GM19463 (cell line): ENCODE measurements around the gene ARHGAP45.

ENCODE experiments used
- ATAC-seq: cut with Tn5 transposase; IDR thresholded peaks from one replicate; pipeline ENCODE4 v1.9.1; 2021; ENCODE audit warnings: mild to moderate bottlenecking, moderate library complexity; ENCODE audit not compliant: unreplicated experiment

Gene ARHGAP45

GRCh38 chr19:1053176-1054101 lies 13.5 kb upstream of the ARHGAP45 start:
- no peak for ATAC-seq

GRCh38 chr19:1054102-1055027 lies 12.6 kb upstream of the ARHGAP45 start:
- ATAC-seq: no peak

- no peak for ATAC-seq
These were observed 11.9 kb upstream of the ARHGAP45 start for GRCh38 chr19:1055028-1055425.

GRCh38 chr19:1055886-1056620 lies 10.9 kb upstream of the ARHGAP45 start:
- ATAC-seq: no peak

GRCh38 chr19:1057176-1057855 lies 9.7 kb upstream of the ARHGAP45 start:
- ATAC-seq: no peak

- ATAC-seq: no peak
These were observed 8.9 kb upstream of the ARHGAP45 start for GRCh38 chr19:1058112-1058511.

- ATAC-seq: no peak
These were observed 6.3 kb upstream of the ARHGAP45 start for GRCh38 chr19:1060689-1061088.

- ATAC-seq: no peak
These were observed 5.0 kb upstream of the ARHGAP45 start for GRCh38 chr19:1061987-1062386.

GRCh38 chr19:1062387-1063029 lies 4.5 kb upstream of the ARHGAP45 start:
- no peak for ATAC-seq

GRCh38 chr19:1063030-1063908 lies 3.7 kb upstream of the ARHGAP45 start:
- no peak for ATAC-seq

- ATAC-seq: no peak
These were observed 2.9 kb upstream of the ARHGAP45 start for GRCh38 chr19:1063909-1064660.

- ATAC-seq: no peak
These were observed 2.0 kb upstream of the ARHGAP45 start for GRCh38 chr19:1064661-1065605.

- no peak for ATAC-seq
These were observed 1.3 kb upstream of the ARHGAP45 start for GRCh38 chr19:1065606-1066109.

- ATAC-seq: no peak
These were observed 668 bp upstream of the ARHGAP45 start for GRCh38 chr19:1066251-1066747.

GRCh38 chr19:1067341-1067957 lies 482 bp downstream of the ARHGAP45 start:
- ATAC-seq: peak; percentile 10
